Glomerular visceral epithelial cell (primary cell): ENCODE results near the gene SLC9A9.
"Not testable (repeated sequence)": the region's sequence is repeated elsewhere in the genome, so short reads cannot be mapped to it uniquely, and the experiment has no call there.

Experiments
- DNase-seq: peaks from one replicate; pipeline ENCODE4 v3.0.0-alpha.2; 2016; ENCODE audit errors: extremely low spot score

The SLC9A9 gene

GRCh38 chr3:143695333-143695732 lies 152.9 kb downstream of the SLC9A9 start:
- not testable (repeated sequence) for DNase-seq

GRCh38 chr3:143693506-143693905 lies 154.8 kb downstream of the SLC9A9 start:
- DNase-seq = no peak

- DNase-seq = no peak
These were observed 161.6 kb downstream of the SLC9A9 start for GRCh38 chr3:143686638-143687197.

- no peak for DNase-seq
These were observed 162.8 kb downstream of the SLC9A9 start for GRCh38 chr3:143685491-143685890.

- no peak for DNase-seq
These were observed 170.8 kb downstream of the SLC9A9 start for GRCh38 chr3:143677430-143677829.

- DNase-seq = no peak
These were observed 171.5 kb downstream of the SLC9A9 start for GRCh38 chr3:143676747-143677146.

- no peak for DNase-seq
These were observed 172.2 kb downstream of the SLC9A9 start for GRCh38 chr3:143676021-143676420.

GRCh38 chr3:143674100-143674968 lies 173.9 kb downstream of the SLC9A9 start:
- peak; percentile 74 for DNase-seq

GRCh38 chr3:143672396-143673165 lies 175.7 kb downstream of the SLC9A9 start:
- DNase-seq = no peak

- DNase-seq = no peak
These were observed 176.6 kb downstream of the SLC9A9 start for GRCh38 chr3:143671626-143672025.

- no peak for DNase-seq
These were observed 179.1 kb downstream of the SLC9A9 start for GRCh38 chr3:143668924-143669790.

- no peak for DNase-seq
These were observed 179.9 kb downstream of the SLC9A9 start for GRCh38 chr3:143668385-143668784.

- no peak for DNase-seq
These were observed 186.6 kb downstream of the SLC9A9 start for GRCh38 chr3:143661677-143662076.

GRCh38 chr3:143658861-143659260 lies 189.4 kb downstream of the SLC9A9 start:
- DNase-seq = peak; percentile 43

GRCh38 chr3:143658116-143658515 lies 190.2 kb downstream of the SLC9A9 start:
- no peak for DNase-seq

- no peak for DNase-seq
These were observed 190.9 kb downstream of the SLC9A9 start for GRCh38 chr3:143657391-143657790.

- no peak for DNase-seq
These were observed 193.4 kb downstream of the SLC9A9 start for GRCh38 chr3:143654906-143655305.

- no peak for DNase-seq
These were observed 194.3 kb downstream of the SLC9A9 start for GRCh38 chr3:143653935-143654334.

- no peak for DNase-seq
These were observed 194.8 kb downstream of the SLC9A9 start for GRCh38 chr3:143653493-143653892.

GRCh38 chr3:143652118-143652517 lies 196.2 kb downstream of the SLC9A9 start:
- no peak for DNase-seq

GRCh38 chr3:143650827-143651226 lies 197.4 kb downstream of the SLC9A9 start:
- DNase-seq = no peak

GRCh38 chr3:143650120-143650519 lies 198.1 kb downstream of the SLC9A9 start:
- no peak for DNase-seq
